ENCODE measurements around the gene PARD3B. TPM values are rescaled to one million over a fixed set of nuclear protein-coding genes. Genes with fewer than 3 reads are reported as not detected.

PARD3B gene
- total RNA-seq, 1 donor from 2014 or later: 23.8 TPM

- Histone ChIP-seq H3K4me3 (no peak overlapping the region), H3K9me3 (no peaks in the 10 kb centered on the region), H3K4me1 (no peaks in the 10 kb centered on the region), H3K27me3 (ENCODE audit: low read depth) (no peaks in the 10 kb centered on the region), H3K36me3 (no peaks in the 10 kb centered on the region), H3K27ac (no peak overlapping the region)
- intact Hi-C loops (cut with DNase I): no loop called here
- no peak for TF ChIP-seq CTCF (IDR thresholded peaks at IDR 0.05)
- ATAC-seq (no peak), DNase-seq (no peak)
Observed at GRCh38 chr2:204827701-204828590, 282.7 kb downstream of the PARD3B start.

GRCh38 chr2:204834716-204835384 is 289.6 kb downstream of the PARD3B start:
- H3K36me3 ChIP-seq: no peaks in the 10 kb centered on the region
- H3K4me1 ChIP-seq: no peaks in the 10 kb centered on the region
- H3K4me3 ChIP-seq: no peak overlapping the region
- no peaks in the 10 kb centered on the region for H3K27me3 ChIP-seq (ENCODE audit: low read depth)
- no peak overlapping the region for H3K27ac ChIP-seq
- DNase-seq (no peak), ATAC-seq (no peak)
- H3K9me3 ChIP-seq: no peaks in the 10 kb centered on the region
- intact Hi-C loops (cut with DNase I): no loop called here
- TF ChIP-seq CTCF (IDR thresholded peaks at IDR 0.05): no peak

GRCh38 chr2:204835786-204836185 is 290.5 kb downstream of the PARD3B start:
- ATAC-seq: no peak

GRCh38 chr2:204840504-204840903 is 295.2 kb downstream of the PARD3B start:
- H3K27ac ChIP-seq: no peak overlapping the region

More at GRCh38 chr2:204835786-204836185, 290.5 kb downstream of the PARD3B start:
- Histone ChIP-seq H3K4me1 (no peaks in the 10 kb centered on the region), H3K36me3 (no peaks in the 10 kb centered on the region), H3K9me3 (no peaks in the 10 kb centered on the region), H3K27ac (no peak overlapping the region), H3K27me3 (ENCODE audit: low read depth) (no peaks in the 10 kb centered on the region), H3K4me3 (no peak overlapping the region)
- intact Hi-C loops (cut with DNase I): no loop called here
- no peak for TF ChIP-seq CTCF (IDR thresholded peaks at IDR 0.05)
- no peak for DNase-seq

DNA sequence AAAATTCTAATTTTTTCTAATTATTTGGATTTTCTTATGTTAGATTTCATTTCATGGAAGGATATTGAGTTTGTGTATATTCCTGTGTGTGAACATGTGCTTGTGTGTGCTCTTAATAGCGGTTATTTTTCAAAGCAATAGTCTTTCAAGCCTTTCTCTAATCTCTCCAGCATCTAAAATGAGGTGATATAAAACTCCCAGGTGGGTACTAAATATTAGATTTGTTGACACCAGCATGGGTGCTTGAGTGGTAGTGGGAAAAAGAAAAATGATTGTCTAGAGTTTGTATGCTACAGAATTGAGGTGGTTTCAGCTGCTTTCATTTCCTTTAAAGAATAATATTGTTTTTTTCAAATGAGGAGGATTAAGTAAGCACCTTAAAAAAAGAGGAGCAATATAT is 296.8 kb downstream of the PARD3B start:
- no peak for ATAC-seq
- Histone ChIP-seq H3K9me3 (no peaks in the 10 kb centered on the region), H3K36me3 (no peaks in the 10 kb centered on the region), H3K4me1 (no peaks in the 10 kb centered on the region), H3K4me3 (no peak overlapping the region), H3K27me3 (ENCODE audit: low read depth) (no peaks in the 10 kb centered on the region), H3K27ac (no peak overlapping the region)
- intact Hi-C loops (cut with DNase I): no loop called here
- DNase-seq: no peak
- no peak for TF ChIP-seq CTCF (IDR thresholded peaks at IDR 0.05)

More at GRCh38 chr2:204840504-204840903, 295.2 kb downstream of the PARD3B start:
- Histone ChIP-seq H3K9me3 (no peaks in the 10 kb centered on the region), H3K4me3 (no peak overlapping the region), H3K36me3 (no peaks in the 10 kb centered on the region), H3K4me1 (no peaks in the 10 kb centered on the region), H3K27me3 (ENCODE audit: low read depth) (no peaks in the 10 kb centered on the region)
- no peak for ATAC-seq
- intact Hi-C loops (cut with DNase I): no loop called here
- no peak for DNase-seq
- no peak for TF ChIP-seq CTCF (IDR thresholded peaks at IDR 0.05)

All from lower lobe of right lung (tissue), 2 donors.